ENCODE data around the gene KLRC1.

- TF ChIP-seq TEAD4 (IDR thresholded peaks at IDR 0.05; ENCODE audit: low read depth, low read length) (no peak), SRF (IDR thresholded peaks at IDR 0.05; ENCODE audit: low read depth, low read length) (no peak), SP1 (IDR thresholded peaks at IDR 0.05; ENCODE audit: low read depth, low read length) (no peak), CTCF (IDR thresholded peaks at IDR 0.05; ENCODE audit: control extremely low read depth in 1 of 3, insufficient read depth in 1 of 3, low read depth in 1 of 3, low read length in 3 of 3) (no peak), PHF8 (conservative IDR thresholded peaks at IDR 0.05; ENCODE audit: low read depth, low read length) (no peak), EGR1 (IDR thresholded peaks at IDR 0.05; ENCODE audit: borderline replicate concordance, low read depth, low read length) (no peak), HDAC6 (IDR thresholded peaks at IDR 0.05; ENCODE audit: low read depth, low read length) (no peak), CREB1 (IDR thresholded peaks at IDR 0.05) (no peak), NRF1 (IDR thresholded peaks at IDR 0.05; ENCODE audit: low read depth, low read length) (no peak), EP300 (IDR thresholded peaks at IDR 0.05; ENCODE audit: borderline replicate concordance in 1 of 2, low read depth in 2 of 2, low read length in 2 of 2) (no peak), EZH2 (IDR thresholded peaks at IDR 0.05; ENCODE audit: low read depth, low read length, severe bottlenecking) (no peak), POLR2A (IDR thresholded peaks at IDR 0.05; ENCODE audit: control extremely low read depth in 1 of 2, low read depth in 2 of 2, low read length in 2 of 2) (no peak), KDM1A (IDR thresholded peaks at IDR 0.05; ENCODE audit: borderline replicate concordance, low read length) (no peak), RAD21 (IDR thresholded peaks at IDR 0.05 in 1 of 2, conservative IDR thresholded peaks at IDR 0.05 in 1 of 2; ENCODE audit: low read depth in 2 of 2, low read length in 2 of 2) (no peak)
Measured at GRCh38 chr12:10466311-10466710, 13.1 kb upstream of the KLRC1 start.
